ENCODE results near the gene OR4K1. TPM values are rescaled to one million over a fixed set of nuclear protein-coding genes. Genes with fewer than 3 reads are reported as not detected.

The OR4K1 gene
- total RNA-seq, 2 experiments from 2014 or later: 0.38 TPM; not detected in 1

DNA sequence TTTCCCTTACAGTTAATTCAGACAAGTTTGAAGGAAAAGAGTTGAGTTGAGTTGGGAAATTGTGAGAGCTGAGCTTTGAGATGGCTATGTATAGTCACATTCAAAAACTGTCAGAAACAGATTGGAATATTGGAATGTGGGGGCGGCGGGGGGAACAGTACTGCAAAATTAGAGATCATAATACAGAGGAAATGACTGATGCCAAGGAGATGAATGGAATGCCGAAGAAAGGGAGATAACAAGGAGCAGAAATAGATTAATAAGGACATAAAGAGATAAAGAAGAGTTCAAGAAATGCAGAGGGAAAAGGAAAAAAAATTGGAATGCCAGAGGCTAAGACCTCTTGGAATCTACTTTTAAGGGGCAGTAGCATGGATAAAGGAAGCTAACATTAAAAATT, 13.5 kb upstream of the OR4K1 start:
- no peaks in the 10 kb centered on the region for H3K9me2 ChIP-seq (ENCODE audit: insufficient read depth, low read length)
- intact Hi-C loops (cut with micrococcal nuclease; ENCODE audit: unreplicated experiment): no loop called here
- H3K4me3 ChIP-seq (ENCODE audit: low read depth, low read length, poor library complexity, severe bottlenecking): no peak overlapping the region
- no TSS peak for BruUV-seq (replicated peaks)
- H2AFZ ChIP-seq (ENCODE audit: low read length): no peak overlapping the region
- H3K27ac ChIP-seq (ENCODE audit: low read depth, low read length, poor library complexity, severe bottlenecking): no peak overlapping the region
- no peaks in the 10 kb centered on the region for H3K9me3 ChIP-seq (ENCODE audit: low read length)
- no peaks in the 10 kb centered on the region for H3K4me1 ChIP-seq (ENCODE audit: insufficient read depth, low read length, poor library complexity, severe bottlenecking)
- DNase-seq (ENCODE audit: low spot score): no peak
- no peaks in the 10 kb centered on the region for H3K79me2 ChIP-seq (ENCODE audit: insufficient read depth, low read depth, low read length)
- H3K36me3 ChIP-seq (ENCODE audit: insufficient read depth, low read length): no peaks in the 10 kb centered on the region
- TF ChIP-seq, protein P1, sequence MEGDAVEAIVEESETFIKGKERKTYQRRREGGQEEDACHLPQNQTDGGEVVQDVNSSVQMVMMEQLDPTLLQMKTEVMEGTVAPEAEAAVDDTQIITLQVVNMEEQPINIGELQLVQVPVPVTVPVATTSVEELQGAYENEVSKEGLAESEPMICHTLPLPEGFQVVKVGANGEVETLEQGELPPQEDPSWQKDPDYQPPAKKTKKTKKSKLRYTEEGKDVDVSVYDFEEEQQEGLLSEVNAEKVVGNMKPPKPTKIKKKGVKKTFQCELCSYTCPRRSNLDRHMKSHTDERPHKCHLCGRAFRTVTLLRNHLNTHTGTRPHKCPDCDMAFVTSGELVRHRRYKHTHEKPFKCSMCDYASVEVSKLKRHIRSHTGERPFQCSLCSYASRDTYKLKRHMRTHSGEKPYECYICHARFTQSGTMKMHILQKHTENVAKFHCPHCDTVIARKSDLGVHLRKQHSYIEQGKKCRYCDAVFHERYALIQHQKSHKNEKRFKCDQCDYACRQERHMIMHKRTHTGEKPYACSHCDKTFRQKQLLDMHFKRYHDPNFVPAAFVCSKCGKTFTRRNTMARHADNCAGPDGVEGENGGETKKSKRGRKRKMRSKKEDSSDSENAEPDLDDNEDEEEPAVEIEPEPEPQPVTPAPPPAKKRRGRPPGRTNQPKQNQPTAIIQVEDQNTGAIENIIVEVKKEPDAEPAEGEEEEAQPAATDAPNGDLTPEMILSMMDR (conservative IDR thresholded peaks at IDR 0.05; ENCODE audit: low read length): no peak
- TF ChIP-seq EZH2phosphoT487 (IDR thresholded peaks at IDR 0.05; ENCODE audit: borderline replicate concordance, low read depth, low read length): no peak
- POLR2A ChIA-PET: no interaction called here
- CTCF ChIA-PET (ENCODE audit: unreplicated experiment): no interaction called here
- H3K4me2 ChIP-seq (ENCODE audit: low read length): no peak overlapping the region
- H4K20me1 ChIP-seq (ENCODE audit: insufficient read depth, low read length): no peaks in the 10 kb centered on the region

DNA sequence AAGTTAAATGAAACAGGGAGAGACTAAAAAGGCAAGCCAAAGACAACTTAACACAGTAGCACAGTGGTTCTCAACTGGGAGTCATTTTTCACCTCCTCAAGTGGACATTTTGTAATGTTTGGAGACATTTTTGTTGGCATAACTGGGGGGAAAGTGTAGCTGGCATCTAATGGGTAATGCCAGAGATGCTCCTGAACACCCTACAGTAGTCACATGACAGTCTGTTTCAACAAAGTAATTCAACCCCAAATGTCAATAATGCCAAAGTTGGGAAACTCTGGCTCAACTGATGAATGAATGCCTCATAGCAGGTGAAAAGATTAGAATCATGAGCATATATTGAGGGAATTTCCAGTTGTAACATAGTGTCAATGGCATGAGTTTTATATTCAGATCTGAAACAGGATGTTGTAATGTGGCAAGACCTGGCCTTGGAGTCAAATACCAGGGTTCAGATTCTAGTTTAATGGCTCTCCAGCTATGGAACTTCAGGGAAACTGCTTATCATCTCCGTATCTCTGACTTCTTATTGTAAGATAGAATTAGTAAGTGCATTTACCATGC, 12.7 kb upstream of the OR4K1 start:
- intact Hi-C loops (cut with micrococcal nuclease; ENCODE audit: unreplicated experiment): no loop called here
- no peak overlapping the region for H3K4me3 ChIP-seq (ENCODE audit: low read depth, low read length, poor library complexity, severe bottlenecking)
- H3K27ac ChIP-seq (ENCODE audit: low read depth, low read length, poor library complexity, severe bottlenecking): no peak overlapping the region
- ChIA-PET POLR2A (interaction anchor here (0.6 to 1.0 kb wide), 4 partner anchors 11 to 38 kb away, joined by 3 to 5 read pairs (median 4); no protein-coding TSS in a partner anchor), CTCF (ENCODE audit: unreplicated experiment) (no interaction called here)
- H3K9me3 ChIP-seq (ENCODE audit: low read length): no peaks in the 10 kb centered on the region
- no peaks in the 10 kb centered on the region for H3K36me3 ChIP-seq (ENCODE audit: insufficient read depth, low read length)
- H3K4me2 ChIP-seq (ENCODE audit: low read length): no peak overlapping the region
- H2AFZ ChIP-seq (ENCODE audit: low read length): no peak overlapping the region
- no peaks in the 10 kb centered on the region for H3K9me2 ChIP-seq (ENCODE audit: insufficient read depth, low read length)
- TF ChIP-seq, protein P1 (conservative IDR thresholded peaks at IDR 0.05; ENCODE audit: low read length): no peak
- no peak for TF ChIP-seq EZH2phosphoT487 (IDR thresholded peaks at IDR 0.05; ENCODE audit: borderline replicate concordance, low read depth, low read length)
- no TSS peak for BruUV-seq (replicated peaks)
- no peaks in the 10 kb centered on the region for H4K20me1 ChIP-seq (ENCODE audit: insufficient read depth, low read length)
- DNase-seq (ENCODE audit: low spot score): no peak
- no peaks in the 10 kb centered on the region for H3K4me1 ChIP-seq (ENCODE audit: insufficient read depth, low read length, poor library complexity, severe bottlenecking)
- no peaks in the 10 kb centered on the region for H3K79me2 ChIP-seq (ENCODE audit: insufficient read depth, low read depth, low read length)

DNA sequence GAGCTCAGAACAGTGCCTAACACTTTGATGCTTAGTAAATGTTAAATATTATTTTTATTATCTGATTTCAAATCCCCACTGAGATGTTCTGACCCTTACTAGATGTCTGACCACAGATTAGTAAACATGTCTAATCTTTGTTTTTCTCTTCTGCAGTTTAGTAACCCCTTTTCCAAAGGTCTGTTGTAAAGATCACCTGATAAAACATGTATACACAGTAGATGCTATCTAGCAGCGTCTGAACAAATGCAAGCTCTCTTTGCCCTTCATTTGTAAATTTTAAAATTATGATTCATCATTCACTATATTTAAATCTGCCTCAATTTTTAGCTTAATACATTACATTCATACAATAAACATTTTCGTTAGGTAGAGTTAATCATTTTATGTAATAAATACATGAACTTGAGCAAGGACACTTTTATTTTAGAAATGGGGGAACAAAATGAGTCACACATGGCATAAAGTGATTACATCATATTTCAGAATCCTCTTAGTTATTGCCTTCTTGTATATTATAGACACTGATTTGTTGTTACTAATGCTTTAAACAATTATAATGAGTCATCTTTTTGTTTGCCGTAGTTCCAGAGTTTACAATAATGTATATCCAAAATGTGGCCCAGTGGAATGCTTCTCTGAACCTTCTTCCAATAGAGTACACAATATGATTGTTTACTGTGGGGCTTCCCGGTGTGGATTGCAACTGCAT, 12.0 kb upstream of the OR4K1 start:
- POLR2A ChIA-PET: interaction anchor here (0.6 to 1.0 kb wide), 4 partner anchors 11 to 38 kb away, joined by 3 to 5 read pairs (median 4); no protein-coding TSS in a partner anchor
- no peaks in the 10 kb centered on the region for H4K20me1 ChIP-seq (ENCODE audit: insufficient read depth, low read length)
- no peaks in the 10 kb centered on the region for H3K9me2 ChIP-seq (ENCODE audit: insufficient read depth, low read length)
- no peaks in the 10 kb centered on the region for H3K4me1 ChIP-seq (ENCODE audit: insufficient read depth, low read length, poor library complexity, severe bottlenecking)
- no TSS peak for BruUV-seq (replicated peaks)
- DNase-seq (ENCODE audit: low spot score): no peak
- no peaks in the 10 kb centered on the region for H3K79me2 ChIP-seq (ENCODE audit: insufficient read depth, low read depth, low read length)
- TF ChIP-seq, protein P1 (conservative IDR thresholded peaks at IDR 0.05; ENCODE audit: low read length): no peak
- TF ChIP-seq EZH2phosphoT487 (IDR thresholded peaks at IDR 0.05; ENCODE audit: borderline replicate concordance, low read depth, low read length): no peak
- no peak overlapping the region for H3K4me3 ChIP-seq (ENCODE audit: low read depth, low read length, poor library complexity, severe bottlenecking)
- H2AFZ ChIP-seq (ENCODE audit: low read length): no peak overlapping the region
- no peaks in the 10 kb centered on the region for H3K36me3 ChIP-seq (ENCODE audit: insufficient read depth, low read length)
- no peak overlapping the region for H3K4me2 ChIP-seq (ENCODE audit: low read length)
- intact Hi-C loops (cut with micrococcal nuclease; ENCODE audit: unreplicated experiment): no loop called here
- H3K9me3 ChIP-seq (ENCODE audit: low read length): no peaks in the 10 kb centered on the region
- CTCF ChIA-PET (ENCODE audit: unreplicated experiment): no interaction called here
- no peak overlapping the region for H3K27ac ChIP-seq (ENCODE audit: low read depth, low read length, poor library complexity, severe bottlenecking)
